Breast epithelium (tissue), 4 donors: Measurements from ENCODE around the gene BOLA1. TPM values are rescaled to one million over a fixed set of nuclear protein-coding genes. Genes with fewer than 3 reads are reported as not detected.

Experiments used
- DNase-seq, 2 donors: peaks; one replicate each; pipeline ENCODE4 v3.0.0-alpha.2; 2019; ENCODE audit warnings: low spot score in 2 of 2
- H3K27ac ChIP-seq, 2 donors: fragments of 200-600 bp; sonication (generic) in 1 of 2; one replicate each; pipeline ENCODE4 v1.5.1; 2016 to 2019; ENCODE audit warnings: mild to moderate bottlenecking in 1 of 2
- H3K27me3 ChIP-seq, 2 donors: fragments of 200-600 bp; sonication (generic) in 1 of 2; one replicate each; pipeline versions ENCODE4 v1.5.1 to v1.6.0; 2017 to 2019; ENCODE audit warnings: control low read depth in 1 of 2, mild to moderate bottlenecking in 1 of 2
- H3K36me3 ChIP-seq: fragments of 200-600 bp; one replicate; pipeline ENCODE4 v1.5.1; 2019
- H3K4me1 ChIP-seq, 2 donors: fragments of 200-600 bp; sonication (generic); one replicate each; pipeline ENCODE4 v1.5.1; 2016 to 2019; ENCODE audit warnings: control low read depth in 1 of 2
- H3K4me3 ChIP-seq, 3 donors: fragments of 200-600 bp; sonication (generic); 1 replicate in 2 of 3; 2 replicates in 1 of 3; pipeline ENCODE4 v1.5.1; 2016 to 2019; ENCODE audit warnings: mild to moderate bottlenecking in 3 of 3, moderate library complexity in 2 of 3
- H3K9me3 ChIP-seq, 2 donors: fragments of 200-600 bp; sonication (generic) in 1 of 2; one replicate each; pipeline ENCODE4 v1.5.1; 2016 to 2019; ENCODE audit warnings: control low read depth in 1 of 2
- CTCF ChIP-seq, 3 donors: fragments of 450-650 bp; IDR thresholded peaks; one replicate each; pipeline ENCODE4 v1.5.1; 2016 to 2017; ENCODE audit warnings: antibody characterized with exemption in 3 of 3, mild to moderate bottlenecking in 3 of 3, moderate library complexity in 3 of 3
- POLR2A ChIP-seq: fragments of 450-650 bp; IDR thresholded peaks from one replicate; pipeline ENCODE4 v1.6.1; 2016; ENCODE audit warnings: antibody characterized with exemption, mild to moderate bottlenecking, moderate library complexity
- POLR2AphosphoS5 ChIP-seq, 3 donors: sonication (generic); formaldehyde crosslinking; IDR thresholded peaks; one replicate each; pipeline ENCODE4 v1.6.1; 2017; ENCODE audit warnings: antibody characterized with exemption in 3 of 3
- intact Hi-C: fragments of 100-400 bp; cut with DNase I; formaldehyde crosslinking; loops from one replicate; pipeline ENCODE4 v1.15.1; 2023; ENCODE audit warnings: low total_unique reads
- total RNA-seq, 3 donors: library from RNA; depleted of rRNA; stranded (reverse); fragments of >200 nt; gene quantifications; one replicate each; pipeline ENCODE4 v1.1.0, GENCODE V29; 2016

BOLA1 gene
- total RNA-seq, 3 donors from 2014 or later = 29.5 to 34.0 (median 33.4) TPM

- Histone ChIP-seq H3K36me3 (no peaks in the 10 kb centered on the region), H3K9me3 (no peaks in the 10 kb centered on the region), H3K27ac (peak overlapping the region; percentile 99 to 100), H3K4me3 (peak overlapping the region; percentile 69 to 83 (median 78)), H3K4me1 (peaks cover 0 to 13% of the 10 kb centered on the region in 2 donors), H3K27me3 (no peaks in the 10 kb centered on the region)
- intact Hi-C loops = no loop called here
- TF ChIP-seq CTCF (IDR thresholded peaks at IDR 0.05) (peak; percentile 41 to 54 (median 50)), POLR2AphosphoS5 (IDR thresholded peaks at IDR 0.05) (peak; percentile 98 to 99 (median 99)), POLR2A (peak; percentile 86)
- DNase-seq = peak; percentile 78 to 94
Observed at GRCh38 chr1:149887456-149888246, 11.7 kb upstream of the BOLA1 start.

- Histone ChIP-seq H3K36me3 (no peaks in the 10 kb centered on the region), H3K27me3 (no peaks in the 10 kb centered on the region), H3K4me1 (peaks cover 0 to 13% of the 10 kb centered on the region in 2 donors), H3K9me3 (no peaks in the 10 kb centered on the region), H3K4me3 (peak overlapping the region; percentile 69 to 83 (median 78)), H3K27ac (peak overlapping the region; percentile 99 to 100)
- no peak for TF ChIP-seq POLR2A
- TF ChIP-seq CTCF (IDR thresholded peaks at IDR 0.05) = peak; percentile 67 to 80 (median 68)
- TF ChIP-seq POLR2AphosphoS5 (IDR thresholded peaks at IDR 0.05) = peak in 1 of 3 donors; percentile 40
- intact Hi-C loops = no loop called here
- peak; percentile 82 to 85 for DNase-seq
Observed at GRCh38 chr1:149888247-149888998, 10.9 kb upstream of the BOLA1 start.

- peak in 1 of 2 donors; percentile 53 for DNase-seq
- intact Hi-C loops = no loop called here
- H3K27ac ChIP-seq = peak overlapping the region; percentile 99 to 100
Observed at GRCh38 chr1:149888999-149889289, 10.4 kb upstream of the BOLA1 start.

GRCh38 chr1:149896575-149896974 is 2.8 kb upstream of the BOLA1 start:
- no peaks in the 10 kb centered on the region for H3K27me3 ChIP-seq
- no peak overlapping the region for H3K4me3 ChIP-seq
- H3K36me3 ChIP-seq = no peaks in the 10 kb centered on the region
- no peak for DNase-seq
- H3K9me3 ChIP-seq = no peaks in the 10 kb centered on the region
- H3K27ac ChIP-seq = no peak overlapping the region
- no peak for TF ChIP-seq CTCF (IDR thresholded peaks at IDR 0.05)
- no peak for TF ChIP-seq POLR2AphosphoS5 (IDR thresholded peaks at IDR 0.05)
- no peak for TF ChIP-seq POLR2A
- H3K4me1 ChIP-seq = peaks cover 0 to 4% of the 10 kb centered on the region in 2 donors
- intact Hi-C loops = no loop called here

More at GRCh38 chr1:149888999-149889289, 10.4 kb upstream of the BOLA1 start:
- Histone ChIP-seq H3K9me3 (no peaks in the 10 kb centered on the region), H3K4me3 (peak overlapping the region; percentile 69 to 83 (median 78)), H3K27me3 (no peaks in the 10 kb centered on the region), H3K36me3 (no peaks in the 10 kb centered on the region), H3K4me1 (peaks cover 0 to 7% of the 10 kb centered on the region in 2 donors)
- TF ChIP-seq POLR2A (no peak), POLR2AphosphoS5 (IDR thresholded peaks at IDR 0.05) (no peak), CTCF (IDR thresholded peaks at IDR 0.05) (no peak)
